HCT116 (cell line): ENCODE results near the gene SEMA3C. TPM values are rescaled to one million over a fixed set of nuclear protein-coding genes. Genes with fewer than 3 reads are reported as not detected.

ENCODE experiments used
- ATAC-seq: fragments of 200-7000 bp; cut with Tn5 transposase; 2 replicates; pipeline ENCODE4 v1.9.1; 2020; ENCODE audit warnings: mild to moderate bottlenecking, moderate library complexity
- BruUV-seq: library from RNA; stranded (reverse); fragments of 400-500 nt; replicated peaks from 2 replicates; lab custom pipeline; 2021; lab: Mats Ljungman, UMichigan
- CTCF ChIA-PET: fragments of 300-600 bp; sonication (Branson Sonifier 250); formaldehyde crosslinking; loops from one replicate; lab custom pipeline; 2021; ENCODE audit warnings: antibody characterized with exemption; lab: Charles Lee
- POLR2A ChIA-PET: fragments of 300-600, 350-600 bp; sonication (Branson Sonifier 250); formaldehyde crosslinking; loops from one replicate; lab custom pipeline; 2021; ENCODE audit warnings: antibody characterized with exemption; lab: Charles Lee
- RAD21 ChIA-PET, 2 experiments: fragments of 300-600 bp; sonication (Branson Sonifier 250); formaldehyde crosslinking; loops; one replicate each; lab custom pipeline; 2023; ENCODE audit warnings: low total read pairs in 2 of 2; ENCODE audit not compliant: uncharacterized antibody in 2 of 2, unreplicated experiment in 2 of 2, low non-redundant PET in 1 of 2; lab: Charles Lee
- DNase-seq: peaks from one replicate; pipeline ENCODE4 v3.0.0-alpha.2; 2010; ENCODE audit warnings: low read depth, low spot score
- H2AFZ ChIP-seq: fragments of 200-600 bp; shearing (Covaris generic), sonication (generic); 2 replicates; pipeline ENCODE4 v1.6.1; 2017; ENCODE audit warnings: low read depth, mixed run types, mixed read lengths, antibody characterized with exemption, low read length; ENCODE audit not compliant: poor library complexity, severe bottlenecking
- H3K27ac ChIP-seq: 2 replicates; pipeline ENCODE4 v1.5.1; 2012; ENCODE audit warnings: low read depth, low read length
- H3K27me3 ChIP-seq: fragments of 200-600 bp; sonication (generic); 2 replicates; pipeline ENCODE4 v1.6.1; 2016; ENCODE audit warnings: mixed run types, low read length, mixed read lengths; ENCODE audit not compliant: insufficient read depth
- H3K36me3 ChIP-seq, 2 experiments: fragments of 200-500 bp in 1 of 2; fragments of 200-600 bp in 1 of 2; sonication (Bioruptor generic) in 1 of 2; sonication (generic) in 1 of 2; 2 replicates each; pipeline versions ENCODE4 v1.5.1 to v1.6.1; 2014 to 2016; ENCODE audit warnings: low read length in 2 of 2, inconsistent platforms in 1 of 2, mixed read lengths in 1 of 2, mixed run types in 1 of 2; ENCODE audit not compliant: insufficient read depth in 2 of 2, control insufficient read depth in 1 of 2
- H3K4me1 ChIP-seq, 2 experiments: fragments of 200-600 bp in 1 of 2; sonication (generic) in 1 of 2; 2 replicates each; pipeline versions ENCODE4 v1.5.1 to v1.6.1; 2012 to 2017; ENCODE audit warnings: low read length in 2 of 2, inconsistent platforms in 1 of 2, mild to moderate bottlenecking in 1 of 2, mixed read lengths in 1 of 2, mixed run types in 1 of 2, moderate library complexity in 1 of 2; ENCODE audit not compliant: insufficient read depth in 2 of 2, control insufficient read depth in 1 of 2
- H3K4me2 ChIP-seq: fragments of 200-600 bp; sonication (generic); 2 replicates; pipeline ENCODE4 v1.6.1; 2017; ENCODE audit warnings: mixed run types, low read length, mixed read lengths
- H3K4me3 ChIP-seq, 2 experiments: fragments of 200-600 bp in 1 of 2; sonication (generic) in 1 of 2; replicated peaks in 1 of 2; 2 replicates each; pipeline ENCODE4 v1.5.1; 2011 to 2016; ENCODE audit warnings: low read length in 2 of 2, control low read depth in 1 of 2, low read depth in 1 of 2, mild to moderate bottlenecking in 1 of 2, mixed read lengths in 1 of 2, mixed run types in 1 of 2
- H3K79me2 ChIP-seq: fragments of 200-600 bp; sonication (generic); 2 replicates; pipeline ENCODE4 v1.6.1; 2017; ENCODE audit warnings: mild to moderate bottlenecking, mixed run types, low read length, moderate library complexity, mixed read lengths; ENCODE audit not compliant: insufficient read depth
- H3K9ac ChIP-seq: fragments of 200-600 bp; sonication (generic); 2 replicates; pipeline ENCODE4 v1.6.1; 2016; ENCODE audit warnings: low read length, mixed read lengths
- H3K9me2 ChIP-seq: fragments of 200-600 bp; sonication (generic), shearing (Covaris generic); 2 replicates; pipeline ENCODE4 v1.6.1; 2017; ENCODE audit warnings: mixed run types, mild to moderate bottlenecking, moderate library complexity; ENCODE audit not compliant: insufficient read depth
- H3K9me3 ChIP-seq, 2 experiments: fragments of 200-500 bp in 1 of 2; fragments of 200-600 bp in 1 of 2; sonication (Bioruptor generic) in 1 of 2; sonication (generic) in 1 of 2; 2 replicates each; pipeline ENCODE4 v1.6.1; 2014 to 2017; ENCODE audit warnings: low read length in 2 of 2, mixed read lengths in 2 of 2, inconsistent platforms in 1 of 2, low read depth in 1 of 2, mild to moderate bottlenecking in 1 of 2, mixed run types in 1 of 2, moderate library complexity in 1 of 2; ENCODE audit not compliant: control insufficient read depth in 1 of 2, insufficient read depth in 1 of 2
- H4K20me1 ChIP-seq: fragments of 200-600 bp; sonication (generic), shearing (Covaris generic); 2 replicates; pipeline ENCODE4 v1.6.1; 2017; ENCODE audit warnings: mixed run types, mild to moderate bottlenecking, moderate library complexity; ENCODE audit not compliant: insufficient read depth
- CBX3 ChIP-seq: IDR thresholded peaks from 2 replicates; pipeline ENCODE4 v1.6.1; 2012; ENCODE audit warnings: low read depth
- CEBPB ChIP-seq: IDR thresholded peaks from 2 replicates; pipeline ENCODE4 v1.6.1; 2012; ENCODE audit warnings: low read depth
- EGR1 ChIP-seq: IDR thresholded peaks from 2 replicates; pipeline ENCODE4 v1.6.1; 2012; ENCODE audit warnings: low read depth
- EZH2 ChIP-seq: fragments of 200-600 bp; sonication (generic); IDR thresholded peaks from 2 replicates; pipeline ENCODE4 v1.6.1; 2017; ENCODE audit warnings: antibody characterized with exemption, mixed run types
- FOSL1 ChIP-seq: IDR thresholded peaks from 2 replicates; pipeline ENCODE4 v1.6.1; 2012; ENCODE audit warnings: low read depth
- JUND ChIP-seq: IDR thresholded peaks from 2 replicates; pipeline ENCODE4 v1.6.1; 2012
- POLR2A ChIP-seq: IDR thresholded peaks from 2 replicates; pipeline ENCODE4 v1.7.0; 2011; ENCODE audit warnings: borderline replicate concordance; ENCODE audit not compliant: insufficient read depth, insufficient read length; ENCODE audit errors: extremely low read depth
- POLR2AphosphoS5 ChIP-seq: IDR thresholded peaks from 2 replicates; pipeline ENCODE4 v1.6.1; 2011; ENCODE audit warnings: mild to moderate bottlenecking, low read depth, low read length, moderate library complexity
- RAD21 ChIP-seq: IDR thresholded peaks from 2 replicates; pipeline ENCODE4 v1.6.1; 2012; ENCODE audit warnings: low read depth, mild to moderate bottlenecking
- SP1 ChIP-seq: IDR thresholded peaks from 2 replicates; pipeline ENCODE4 v1.6.1; 2012; ENCODE audit warnings: low read depth
- TCF7L2 ChIP-seq: IDR thresholded peaks from 2 replicates; pipeline ENCODE4 v1.7.0; 2011; ENCODE audit warnings: borderline replicate concordance, inconsistent platforms; ENCODE audit not compliant: insufficient read depth, insufficient read length; ENCODE audit errors: extremely low read depth
- YY1 ChIP-seq: IDR thresholded peaks from 2 replicates; pipeline ENCODE4 v1.6.1; 2011; ENCODE audit warnings: low read length, low read depth, moderate library complexity, mild to moderate bottlenecking; ENCODE audit not compliant: insufficient replicate concordance; ENCODE audit errors: extremely low read depth
- ZFX ChIP-seq: fragments of 450-650 bp; IDR thresholded peaks from 2 replicates; pipeline ENCODE4 v1.6.1; 2017
- intact Hi-C: fragments of 100-400 bp; cut with micrococcal nuclease; formaldehyde crosslinking; loops from 2 replicates; pipeline ENCODE4 v1.10.0; 2022
- total RNA-seq: library from RNA; stranded (reverse); gene quantifications from one replicate; pipeline ENCODE4 v1.2.1, GENCODE V29; 2021; ENCODE audit not compliant: unreplicated experiment
- TF ChIP-seq, protein P1 (sequence below): IDR thresholded peaks from 2 replicates; pipeline ENCODE4 v1.6.1; 2011; ENCODE audit warnings: mild to moderate bottlenecking, low read length, moderate library complexity; ENCODE audit not compliant: insufficient replicate concordance; ENCODE audit errors: extremely low read depth
- TF ChIP-seq, protein P2 (sequence below): IDR thresholded peaks from 2 replicates; pipeline ENCODE4 v1.6.1; 2012
- TF ChIP-seq, protein P3 (sequence below), 3 experiments: fragments of 200-600 bp in 1 of 3; sonication (generic) in 1 of 3; IDR thresholded peaks in 2 of 3; conservative IDR thresholded peaks in 1 of 3; 2 replicates each; pipeline ENCODE4 v1.5.1; 2012 to 2017; ENCODE audit warnings: low read depth in 2 of 3, low read length in 2 of 3, antibody characterized with exemption in 1 of 3, borderline replicate concordance in 1 of 3, control low read depth in 1 of 3, mild to moderate bottlenecking in 1 of 3, mixed read lengths in 1 of 3, mixed run types in 1 of 3, moderate library complexity in 1 of 3; ENCODE audit not compliant: insufficient read depth in 1 of 3
- TF ChIP-seq, protein P4 (sequence below): IDR thresholded peaks from 2 replicates; pipeline ENCODE4 v1.6.1; 2012; ENCODE audit warnings: low read depth

Gene SEMA3C
- total RNA-seq, 1 experiment from 2014 or later: 25.3 TPM

DNA sequence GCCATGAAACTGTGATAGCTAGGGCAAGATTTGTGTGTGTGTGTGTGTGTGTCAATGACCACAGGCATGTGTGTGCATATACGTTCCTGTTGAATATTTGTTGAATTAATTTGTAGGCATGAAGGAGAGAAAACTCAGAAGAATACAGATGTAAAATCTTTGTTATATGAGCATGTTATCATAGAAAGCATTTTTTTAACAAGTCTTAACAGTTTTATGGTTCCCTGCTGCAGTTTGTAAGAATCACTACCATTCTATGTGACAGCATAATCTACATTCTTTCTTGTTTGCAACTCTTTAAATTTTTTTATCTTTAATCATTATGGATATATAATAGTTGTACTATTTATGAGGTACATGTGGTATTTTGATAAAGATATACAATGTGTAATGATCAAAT is 150.1 kb downstream of the SEMA3C start:
- DNase-seq (no peak), ATAC-seq (no peak)
- ChIA-PET RAD21 (no interaction called here), CTCF (no interaction called here), POLR2A (no interaction called here)
- Histone ChIP-seq H3K36me3 (no peaks in the 10 kb centered on the region), H3K9me2 (no peaks in the 10 kb centered on the region), H4K20me1 (no peaks in the 10 kb centered on the region), H3K27ac (no peak overlapping the region), H3K79me2 (no peaks in the 10 kb centered on the region), H3K4me2 (no peak overlapping the region), H3K4me3 (no peak overlapping the region), H3K9me3 (no peaks in the 10 kb centered on the region), H3K27me3 (no peaks in the 10 kb centered on the region), H3K9ac (no peak overlapping the region), H3K4me1 (peaks cover 4 to 21% of the 10 kb centered on the region in 2 experiments; a peak in 3 of 4 replicates), H2AFZ (no peak overlapping the region)
- intact Hi-C loops: no loop called here
- BruUV-seq: no TSS peak
- TF ChIP-seq, protein P1, sequence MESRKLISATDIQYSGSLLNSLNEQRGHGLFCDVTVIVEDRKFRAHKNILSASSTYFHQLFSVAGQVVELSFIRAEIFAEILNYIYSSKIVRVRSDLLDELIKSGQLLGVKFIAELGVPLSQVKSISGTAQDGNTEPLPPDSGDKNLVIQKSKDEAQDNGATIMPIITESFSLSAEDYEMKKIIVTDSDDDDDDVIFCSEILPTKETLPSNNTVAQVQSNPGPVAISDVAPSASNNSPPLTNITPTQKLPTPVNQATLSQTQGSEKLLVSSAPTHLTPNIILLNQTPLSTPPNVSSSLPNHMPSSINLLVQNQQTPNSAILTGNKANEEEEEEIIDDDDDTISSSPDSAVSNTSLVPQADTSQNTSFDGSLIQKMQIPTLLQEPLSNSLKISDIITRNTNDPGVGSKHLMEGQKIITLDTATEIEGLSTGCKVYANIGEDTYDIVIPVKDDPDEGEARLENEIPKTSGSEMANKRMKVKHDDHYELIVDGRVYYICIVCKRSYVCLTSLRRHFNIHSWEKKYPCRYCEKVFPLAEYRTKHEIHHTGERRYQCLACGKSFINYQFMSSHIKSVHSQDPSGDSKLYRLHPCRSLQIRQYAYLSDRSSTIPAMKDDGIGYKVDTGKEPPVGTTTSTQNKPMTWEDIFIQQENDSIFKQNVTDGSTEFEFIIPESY: no peak
- TF ChIP-seq SP1: no peak
- no peak for TF ChIP-seq ZFX
- TF ChIP-seq FOSL1: no peak
- TF ChIP-seq, protein P2, sequence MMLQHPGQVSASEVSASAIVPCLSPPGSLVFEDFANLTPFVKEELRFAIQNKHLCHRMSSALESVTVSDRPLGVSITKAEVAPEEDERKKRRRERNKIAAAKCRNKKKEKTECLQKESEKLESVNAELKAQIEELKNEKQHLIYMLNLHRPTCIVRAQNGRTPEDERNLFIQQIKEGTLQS: no peak
- no peak for TF ChIP-seq EGR1
- TF ChIP-seq TCF7L2: no peak
- TF ChIP-seq RAD21: no peak
- TF ChIP-seq POLR2AphosphoS5: no peak
- TF ChIP-seq POLR2A: no peak
- TF ChIP-seq JUND: no peak
- TF ChIP-seq CEBPB: no peak
- no peak for TF ChIP-seq YY1
- TF ChIP-seq, protein P3, sequence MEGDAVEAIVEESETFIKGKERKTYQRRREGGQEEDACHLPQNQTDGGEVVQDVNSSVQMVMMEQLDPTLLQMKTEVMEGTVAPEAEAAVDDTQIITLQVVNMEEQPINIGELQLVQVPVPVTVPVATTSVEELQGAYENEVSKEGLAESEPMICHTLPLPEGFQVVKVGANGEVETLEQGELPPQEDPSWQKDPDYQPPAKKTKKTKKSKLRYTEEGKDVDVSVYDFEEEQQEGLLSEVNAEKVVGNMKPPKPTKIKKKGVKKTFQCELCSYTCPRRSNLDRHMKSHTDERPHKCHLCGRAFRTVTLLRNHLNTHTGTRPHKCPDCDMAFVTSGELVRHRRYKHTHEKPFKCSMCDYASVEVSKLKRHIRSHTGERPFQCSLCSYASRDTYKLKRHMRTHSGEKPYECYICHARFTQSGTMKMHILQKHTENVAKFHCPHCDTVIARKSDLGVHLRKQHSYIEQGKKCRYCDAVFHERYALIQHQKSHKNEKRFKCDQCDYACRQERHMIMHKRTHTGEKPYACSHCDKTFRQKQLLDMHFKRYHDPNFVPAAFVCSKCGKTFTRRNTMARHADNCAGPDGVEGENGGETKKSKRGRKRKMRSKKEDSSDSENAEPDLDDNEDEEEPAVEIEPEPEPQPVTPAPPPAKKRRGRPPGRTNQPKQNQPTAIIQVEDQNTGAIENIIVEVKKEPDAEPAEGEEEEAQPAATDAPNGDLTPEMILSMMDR (IDR thresholded peaks at IDR 0.05 in 2 of 3, conservative IDR thresholded peaks at IDR 0.05 in 1 of 3; ENCODE audit: borderline replicate concordance in 1 of 3, insufficient read depth in 1 of 3, low read depth in 2 of 3, low read length in 2 of 3): no peak
- TF ChIP-seq EZH2: no peak
- TF ChIP-seq, protein P4, sequence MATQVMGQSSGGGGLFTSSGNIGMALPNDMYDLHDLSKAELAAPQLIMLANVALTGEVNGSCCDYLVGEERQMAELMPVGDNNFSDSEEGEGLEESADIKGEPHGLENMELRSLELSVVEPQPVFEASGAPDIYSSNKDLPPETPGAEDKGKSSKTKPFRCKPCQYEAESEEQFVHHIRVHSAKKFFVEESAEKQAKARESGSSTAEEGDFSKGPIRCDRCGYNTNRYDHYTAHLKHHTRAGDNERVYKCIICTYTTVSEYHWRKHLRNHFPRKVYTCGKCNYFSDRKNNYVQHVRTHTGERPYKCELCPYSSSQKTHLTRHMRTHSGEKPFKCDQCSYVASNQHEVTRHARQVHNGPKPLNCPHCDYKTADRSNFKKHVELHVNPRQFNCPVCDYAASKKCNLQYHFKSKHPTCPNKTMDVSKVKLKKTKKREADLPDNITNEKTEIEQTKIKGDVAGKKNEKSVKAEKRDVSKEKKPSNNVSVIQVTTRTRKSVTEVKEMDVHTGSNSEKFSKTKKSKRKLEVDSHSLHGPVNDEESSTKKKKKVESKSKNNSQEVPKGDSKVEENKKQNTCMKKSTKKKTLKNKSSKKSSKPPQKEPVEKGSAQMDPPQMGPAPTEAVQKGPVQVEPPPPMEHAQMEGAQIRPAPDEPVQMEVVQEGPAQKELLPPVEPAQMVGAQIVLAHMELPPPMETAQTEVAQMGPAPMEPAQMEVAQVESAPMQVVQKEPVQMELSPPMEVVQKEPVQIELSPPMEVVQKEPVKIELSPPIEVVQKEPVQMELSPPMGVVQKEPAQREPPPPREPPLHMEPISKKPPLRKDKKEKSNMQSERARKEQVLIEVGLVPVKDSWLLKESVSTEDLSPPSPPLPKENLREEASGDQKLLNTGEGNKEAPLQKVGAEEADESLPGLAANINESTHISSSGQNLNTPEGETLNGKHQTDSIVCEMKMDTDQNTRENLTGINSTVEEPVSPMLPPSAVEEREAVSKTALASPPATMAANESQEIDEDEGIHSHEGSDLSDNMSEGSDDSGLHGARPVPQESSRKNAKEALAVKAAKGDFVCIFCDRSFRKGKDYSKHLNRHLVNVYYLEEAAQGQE: no peak
- no peak for TF ChIP-seq CBX3
